Ovary (tissue), 3 donors: ENCODE measurements around the gene ANO1.

Source experiments
- EP300 ChIP-seq: sonication (generic); formaldehyde crosslinking; IDR thresholded peaks from one replicate; pipeline ENCODE4 v1.6.1; 2017; ENCODE audit warnings: antibody characterized with exemption
- POLR2A ChIP-seq: fragments of 450-650 bp; IDR thresholded peaks from one replicate; pipeline ENCODE4 v1.6.1; 2017; ENCODE audit warnings: antibody characterized with exemption, mild to moderate bottlenecking, moderate library complexity
- TF ChIP-seq, protein P1 (sequence below), 3 donors: fragments of 450-650 bp in 2 of 3; fragments of 200-600 bp in 1 of 3; IDR thresholded peaks; one replicate each; pipeline versions ENCODE4 v1.5.1 to v1.8.0; 2016 to 2022; ENCODE audit warnings: antibody characterized with exemption in 3 of 3, mild to moderate bottlenecking in 1 of 3
- donor health status: DM: no; HTN: no; CAD: no.

GRCh38 chr11:70066136-70066520, 12.0 kb upstream of the ANO1 start:
- TF ChIP-seq, protein P1, sequence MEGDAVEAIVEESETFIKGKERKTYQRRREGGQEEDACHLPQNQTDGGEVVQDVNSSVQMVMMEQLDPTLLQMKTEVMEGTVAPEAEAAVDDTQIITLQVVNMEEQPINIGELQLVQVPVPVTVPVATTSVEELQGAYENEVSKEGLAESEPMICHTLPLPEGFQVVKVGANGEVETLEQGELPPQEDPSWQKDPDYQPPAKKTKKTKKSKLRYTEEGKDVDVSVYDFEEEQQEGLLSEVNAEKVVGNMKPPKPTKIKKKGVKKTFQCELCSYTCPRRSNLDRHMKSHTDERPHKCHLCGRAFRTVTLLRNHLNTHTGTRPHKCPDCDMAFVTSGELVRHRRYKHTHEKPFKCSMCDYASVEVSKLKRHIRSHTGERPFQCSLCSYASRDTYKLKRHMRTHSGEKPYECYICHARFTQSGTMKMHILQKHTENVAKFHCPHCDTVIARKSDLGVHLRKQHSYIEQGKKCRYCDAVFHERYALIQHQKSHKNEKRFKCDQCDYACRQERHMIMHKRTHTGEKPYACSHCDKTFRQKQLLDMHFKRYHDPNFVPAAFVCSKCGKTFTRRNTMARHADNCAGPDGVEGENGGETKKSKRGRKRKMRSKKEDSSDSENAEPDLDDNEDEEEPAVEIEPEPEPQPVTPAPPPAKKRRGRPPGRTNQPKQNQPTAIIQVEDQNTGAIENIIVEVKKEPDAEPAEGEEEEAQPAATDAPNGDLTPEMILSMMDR (IDR thresholded peaks at IDR 0.05) = no peak
- TF ChIP-seq POLR2A = no peak
- no peak for TF ChIP-seq EP300
